Measurements from ENCODE around the gene HOMEZ.

GRCh38 chr14:23299986-23300686 lies 14.2 kb upstream of the HOMEZ start:
- TF ChIP-seq, protein P1, sequence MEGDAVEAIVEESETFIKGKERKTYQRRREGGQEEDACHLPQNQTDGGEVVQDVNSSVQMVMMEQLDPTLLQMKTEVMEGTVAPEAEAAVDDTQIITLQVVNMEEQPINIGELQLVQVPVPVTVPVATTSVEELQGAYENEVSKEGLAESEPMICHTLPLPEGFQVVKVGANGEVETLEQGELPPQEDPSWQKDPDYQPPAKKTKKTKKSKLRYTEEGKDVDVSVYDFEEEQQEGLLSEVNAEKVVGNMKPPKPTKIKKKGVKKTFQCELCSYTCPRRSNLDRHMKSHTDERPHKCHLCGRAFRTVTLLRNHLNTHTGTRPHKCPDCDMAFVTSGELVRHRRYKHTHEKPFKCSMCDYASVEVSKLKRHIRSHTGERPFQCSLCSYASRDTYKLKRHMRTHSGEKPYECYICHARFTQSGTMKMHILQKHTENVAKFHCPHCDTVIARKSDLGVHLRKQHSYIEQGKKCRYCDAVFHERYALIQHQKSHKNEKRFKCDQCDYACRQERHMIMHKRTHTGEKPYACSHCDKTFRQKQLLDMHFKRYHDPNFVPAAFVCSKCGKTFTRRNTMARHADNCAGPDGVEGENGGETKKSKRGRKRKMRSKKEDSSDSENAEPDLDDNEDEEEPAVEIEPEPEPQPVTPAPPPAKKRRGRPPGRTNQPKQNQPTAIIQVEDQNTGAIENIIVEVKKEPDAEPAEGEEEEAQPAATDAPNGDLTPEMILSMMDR (IDR thresholded peaks at IDR 0.05; ENCODE audit: low read depth, low read length, poor library complexity, severe bottlenecking) = no peak
- TF ChIP-seq EZH2phosphoT487 (IDR thresholded peaks at IDR 0.05; ENCODE audit: borderline replicate concordance, low read length) = no peak
